ENCODE data around the gene ZC3H18. TPM values are rescaled to one million over a fixed set of nuclear protein-coding genes. Genes with fewer than 3 reads are reported as not detected.

Gene ZC3H18
- total and polyA plus RNA-seq, 2 donors from 2014 or later, result 11.4 to 38.2 TPM

- H3K9ac ChIP-seq (ENCODE audit: low read length in 3 of 3), result no peak overlapping the region
- H3K4me1 ChIP-seq (ENCODE audit: control insufficient read depth in 2 of 3, insufficient read depth in 2 of 3, low read depth in 1 of 3, low read length in 3 of 3), result peaks cover 0 to under 1% (median 0%) of the 10 kb centered on the region in 3 donors
- TF ChIP-seq CTCF (IDR thresholded peaks at IDR 0.05; ENCODE audit: borderline replicate concordance, extremely low read depth, insufficient read depth), result no peak
- H3K27me3 ChIP-seq (ENCODE audit: control insufficient read depth, insufficient read depth, low read length), result no peaks in the 10 kb centered on the region
- H3K27ac ChIP-seq (ENCODE audit: low read depth in 2 of 2, low read length in 2 of 2), result no peak overlapping the region
- FAIRE-seq, result no peak
- no peaks in the 10 kb centered on the region for H3K9me3 ChIP-seq (ENCODE audit: control insufficient read depth in 2 of 3, insufficient read depth in 1 of 3, low read length in 3 of 3)
- intact Hi-C loops (cut with DNase I), result no loop called here
- peaks cover 0 to 3% (median 0%) of the 10 kb centered on the region in 3 donors for H3K36me3 ChIP-seq (ENCODE audit: control insufficient read depth in 2 of 3, insufficient read depth in 3 of 3, low read length in 3 of 3)
- DNase-seq, result no peak
- H3K4me3 ChIP-seq (ENCODE audit: low read length in 3 of 3), result no peak overlapping the region
These were observed 86.2 kb downstream of the ZC3H18 start for GRCh38 chr16:88656291-88656980.

GRCh38 chr16:88657371-88657770 lies 87.2 kb downstream of the ZC3H18 start:
- peaks cover 0 to 3% (median 0%) of the 10 kb centered on the region in 3 donors for H3K36me3 ChIP-seq (ENCODE audit: control insufficient read depth in 2 of 3, insufficient read depth in 3 of 3, low read length in 3 of 3)
- no peak for TF ChIP-seq CTCF (IDR thresholded peaks at IDR 0.05; ENCODE audit: borderline replicate concordance, extremely low read depth, insufficient read depth)
- no peak overlapping the region for H3K27ac ChIP-seq (ENCODE audit: low read depth in 2 of 2, low read length in 2 of 2)
- intact Hi-C loops (cut with DNase I), result no loop called here
- FAIRE-seq (no peak), DNase-seq (no peak)
- H3K4me3 ChIP-seq (ENCODE audit: low read length in 3 of 3), result no peak overlapping the region
- no peak overlapping the region for H3K9ac ChIP-seq (ENCODE audit: low read length in 3 of 3)
- peaks cover 0 to 3% (median 0%) of the 10 kb centered on the region in 3 donors for H3K4me1 ChIP-seq (ENCODE audit: control insufficient read depth in 2 of 3, insufficient read depth in 2 of 3, low read depth in 1 of 3, low read length in 3 of 3)
- no peaks in the 10 kb centered on the region for H3K27me3 ChIP-seq (ENCODE audit: control insufficient read depth, insufficient read depth, low read length)
- no peaks in the 10 kb centered on the region for H3K9me3 ChIP-seq (ENCODE audit: control insufficient read depth in 2 of 3, insufficient read depth in 1 of 3, low read length in 3 of 3)

GRCh38 chr16:88658714-88659113 lies 88.5 kb downstream of the ZC3H18 start:
- TF ChIP-seq CTCF (IDR thresholded peaks at IDR 0.05; ENCODE audit: borderline replicate concordance, extremely low read depth, insufficient read depth), result no peak
- FAIRE-seq, result no peak

More at GRCh38 chr16:88658714-88659113, 88.5 kb downstream of the ZC3H18 start:
- no peak overlapping the region for H3K27ac ChIP-seq (ENCODE audit: low read depth in 2 of 2, low read length in 2 of 2)
- H3K9ac ChIP-seq (ENCODE audit: low read length in 3 of 3), result no peak overlapping the region
- no peak for DNase-seq
- no peak overlapping the region for H3K4me3 ChIP-seq (ENCODE audit: low read length in 3 of 3)
- peaks cover 0 to 3% (median 0%) of the 10 kb centered on the region in 3 donors for H3K36me3 ChIP-seq (ENCODE audit: control insufficient read depth in 2 of 3, insufficient read depth in 3 of 3, low read length in 3 of 3)
- intact Hi-C loops (cut with DNase I), result no loop called here
- no peaks in the 10 kb centered on the region for H3K9me3 ChIP-seq (ENCODE audit: control insufficient read depth in 2 of 3, insufficient read depth in 1 of 3, low read length in 3 of 3)
- H3K4me1 ChIP-seq (ENCODE audit: control insufficient read depth in 2 of 3, insufficient read depth in 2 of 3, low read depth in 1 of 3, low read length in 3 of 3), result peaks cover 0 to 4% (median 0%) of the 10 kb centered on the region in 3 donors
- no peaks in the 10 kb centered on the region for H3K27me3 ChIP-seq (ENCODE audit: control insufficient read depth, insufficient read depth, low read length)

Data from kidney (tissue), 14 donors.